Motor neuron (in vitro differentiated cells): ENCODE data around the gene TNRC6C. TPM values are rescaled to one million over a fixed set of nuclear protein-coding genes. Genes with fewer than 3 reads are reported as not detected.

Experiments
- ATAC-seq, 8 experiments: fragments of 200-7000 bp; cut with Tn5 transposase; replicated peaks in 6 of 8; 2 replicates each; pipeline ENCODE4 v1.8.0; 2021; ENCODE audit warnings: mild to moderate bottlenecking in 8 of 8, moderate library complexity in 8 of 8
- H3K27ac ChIP-seq, 2 donors: fragments of 250-450 bp; sonication (Bioruptor Pico); 2 replicates each; pipeline ENCODE4 v1.9.0; 2021; ENCODE audit warnings: antibody characterized with exemption in 2 of 2, mild to moderate bottlenecking in 2 of 2, moderate library complexity in 1 of 2
- H3K4me1 ChIP-seq, 2 donors: fragments of 250-450 bp; sonication (Bioruptor Pico); replicated peaks in 1 of 2; 2 replicates each; pipeline ENCODE4 v1.6.1; 2021; ENCODE audit warnings: antibody characterized with exemption in 2 of 2, mild to moderate bottlenecking in 2 of 2, moderate library complexity in 1 of 2
- H3K4me3 ChIP-seq, 5 donors: fragments of 250-450 bp; sonication (Bioruptor Pico); 2 replicates each; pipeline ENCODE4 v1.9.0; 2021; ENCODE audit warnings: antibody characterized with exemption in 5 of 5, mild to moderate bottlenecking in 5 of 5, moderate library complexity in 4 of 5
- WGBS, 10 experiments: fragments of 450-650 bp; shearing (Covaris generic); methylation state at CpG; one replicate each; pipeline ENCODE4 v1.0.0; 2022; 5-methylcytosine and 5-hydroxymethylcytosine counted together
- in situ Hi-C, 9 experiments: fragments of 400-800 bp; cut with MboI; loops; one replicate each; pipeline ENCODE4 v1.15.0; 2021; ENCODE audit warnings: low sequenced_read_pairs in 9 of 9, low pct_unique_long_range_greater_than_20kb in 2 of 9; ENCODE audit not compliant: unreplicated experiment in 9 of 9
- total RNA-seq, 8 experiments: library from RNA; unstranded; fragments of 300-600 nt; gene quantifications; 2 replicates each; pipeline versions ENCODE4 v1.2.3 to v1.2.4, GENCODE V29; 2022

The TNRC6C gene
- total RNA-seq, 8 experiments from 2014 or later: 5.6 to 20.6 (median 16.1) TPM

- Histone ChIP-seq H3K4me1 (peaks cover 4 to 5% of the 10 kb centered on the region in 2 donors), H3K27ac (no peak overlapping the region), H3K4me3 (no peak overlapping the region)
- in situ Hi-C loops: no loop called here
- 0 to 100% (median 81%) methylated on average over 1 to 7 of the region's 7 CpGs; no CpG with 5 or more reads in 4 of the 10 experiments for WGBS, 10 experiments
- ATAC-seq: no peak
These were observed 17.5 kb upstream of the TNRC6C start for GRCh38 chr17:77941004-77941403.

DNA sequence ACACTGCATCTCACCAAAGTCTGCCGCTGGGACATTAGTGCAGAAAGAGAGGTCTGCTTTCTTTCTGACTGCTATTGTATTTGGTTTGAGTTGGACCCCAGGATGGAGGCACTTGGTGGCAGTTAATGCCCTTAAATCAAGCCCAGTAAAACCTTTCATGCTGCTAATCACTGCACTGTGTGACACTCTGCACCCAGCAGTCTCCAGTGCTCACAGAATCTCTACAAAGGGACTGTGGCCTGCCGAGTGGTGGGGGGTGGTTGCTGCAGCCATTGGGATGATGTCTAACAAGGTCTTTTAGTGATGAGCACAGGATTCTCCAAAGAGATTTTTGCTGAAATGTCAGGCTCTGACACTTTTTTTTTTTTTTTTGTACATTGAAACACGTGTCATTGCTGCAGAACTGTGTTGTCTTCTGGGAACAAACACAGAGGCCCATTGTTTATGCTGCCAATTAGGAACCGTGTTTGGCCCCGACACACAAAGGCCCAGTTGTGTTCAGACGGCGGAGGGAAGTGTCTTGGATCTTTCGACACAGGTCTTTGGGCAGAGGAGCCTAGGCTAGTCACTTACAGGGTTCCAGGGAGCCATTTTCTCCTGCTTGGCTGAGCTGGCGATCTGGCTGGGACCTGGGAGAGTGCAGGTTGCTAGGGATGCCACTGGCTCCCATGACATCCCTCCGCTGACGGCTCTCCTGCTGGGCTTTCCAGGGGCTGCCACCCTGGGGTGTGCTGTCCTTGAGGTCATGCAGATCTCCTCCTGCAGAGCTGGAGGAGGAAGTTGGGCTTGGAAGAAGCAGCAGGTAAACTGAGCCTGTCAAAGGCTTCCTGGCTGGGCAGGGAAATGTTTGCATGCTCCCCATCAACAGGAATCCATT, 16.2 kb upstream of the TNRC6C start:
- Histone ChIP-seq H3K4me3 (no peak overlapping the region), H3K27ac (no peak overlapping the region), H3K4me1 (peaks cover 4 to 5% of the 10 kb centered on the region in 2 donors)
- peak in 5 of 8 experiments; percentile 74 to 89 (median 80) for ATAC-seq
- WGBS, 10 experiments: 0 to 87% (median 51%) methylated on average over 1 to 8 of the region's 11 CpGs; no CpG with 5 or more reads in 4 of the 10 experiments
- in situ Hi-C loops: no loop called here

GRCh38 chr17:77943971-77944370, 14.5 kb upstream of the TNRC6C start:
- no peak overlapping the region for H3K27ac ChIP-seq
- 27 to 100% (median 65%) methylated on average over 1 to 4 of the region's 5 CpGs; no CpG with 5 or more reads in 2 of the 10 experiments for WGBS, 10 experiments

DNA sequence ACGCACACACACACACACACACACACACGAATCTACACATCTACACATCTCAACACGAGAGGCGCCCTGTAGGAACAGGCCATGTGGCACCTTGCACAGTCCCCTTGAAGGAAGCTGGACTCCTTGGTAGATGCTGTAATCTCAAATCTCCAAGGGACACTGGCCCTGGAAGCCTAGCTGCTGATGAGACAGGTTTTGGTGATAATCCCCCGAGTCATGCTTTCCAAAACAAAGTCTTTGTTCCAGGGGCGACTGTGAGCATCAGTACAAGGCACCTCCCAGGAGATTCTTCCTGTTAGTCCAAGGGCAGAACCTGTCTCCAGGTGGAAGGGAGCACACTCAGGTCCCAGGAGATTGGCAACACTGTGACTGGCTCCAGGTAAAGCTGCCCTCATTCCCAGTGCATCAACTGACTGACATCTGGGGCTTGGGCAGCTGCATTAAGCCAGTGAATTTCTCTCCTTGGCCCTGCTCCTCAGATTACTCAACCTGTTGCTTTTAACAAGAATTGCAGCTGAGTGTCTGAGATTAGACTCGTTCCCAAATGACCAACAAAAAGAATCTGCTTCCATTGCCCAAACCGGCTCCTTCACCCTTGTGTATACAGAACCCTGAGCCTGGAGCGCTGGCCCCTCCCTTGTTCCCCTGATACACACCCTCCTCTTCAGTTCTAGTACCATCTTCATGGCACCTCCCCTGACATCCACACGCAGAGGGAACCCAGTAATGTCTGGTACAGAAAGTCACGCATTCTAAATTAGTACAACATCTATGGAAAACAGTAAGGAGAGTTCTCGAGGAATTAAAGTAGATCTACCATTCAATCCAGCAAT, 13.9 kb upstream of the TNRC6C start:
- Histone ChIP-seq H3K4me1 (peaks cover 4 to 5% of the 10 kb centered on the region in 2 donors), H3K4me3 (no peak overlapping the region), H3K27ac (no peak overlapping the region)
- 52 to 100% (median 72%) methylated on average over 1 to 8 of the region's 12 CpGs; no CpG with 5 or more reads in 2 of the 10 experiments for WGBS, 10 experiments
- in situ Hi-C loops: no loop called here
- ATAC-seq: no peak

More at GRCh38 chr17:77943971-77944370, 14.5 kb upstream of the TNRC6C start:
- in situ Hi-C loops: no loop called here
- no peak for ATAC-seq
- Histone ChIP-seq H3K4me1 (peaks cover 4 to 5% of the 10 kb centered on the region in 2 donors), H3K4me3 (no peak overlapping the region)

GRCh38 chr17:77946900-77947645, 11.4 kb upstream of the TNRC6C start:
- peaks cover 0 to 4% of the 10 kb centered on the region in 2 donors for H3K4me1 ChIP-seq
- 29 to 100% (median 78%) methylated on average over 1 to 6 of the region's 6 CpGs; no CpG with 5 or more reads in 1 of the 10 experiments for WGBS, 10 experiments
- H3K4me3 ChIP-seq: no peak overlapping the region
- in situ Hi-C loops: no loop called here
- H3K27ac ChIP-seq: no peak overlapping the region
- no peak for ATAC-seq

DNA sequence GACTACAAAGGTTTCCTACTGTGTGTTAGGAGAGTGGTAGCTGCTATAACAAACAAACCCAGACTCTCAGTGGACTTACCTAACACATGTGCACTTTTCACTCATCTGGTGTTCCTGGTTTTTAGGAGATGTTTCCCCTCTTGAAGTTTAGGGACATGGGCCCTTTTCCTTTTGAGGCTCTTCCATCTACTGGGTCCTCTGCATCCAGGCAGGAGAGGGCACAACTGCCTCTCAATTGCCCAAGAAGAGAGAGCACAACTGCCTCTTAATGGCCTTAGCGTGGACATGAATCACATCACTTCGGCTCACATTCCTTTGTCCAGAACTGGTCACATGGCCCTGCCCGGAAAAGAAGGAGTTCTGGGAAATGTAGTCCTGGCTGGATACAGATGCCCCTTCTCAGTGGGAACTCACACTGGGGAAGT, 9.8 kb upstream of the TNRC6C start:
- in situ Hi-C loops: no loop called here
- no peak overlapping the region for H3K27ac ChIP-seq
- WGBS, 10 experiments: 0 to 100% (median 17%) methylated on average over 1 to 3 of the region's 3 CpGs; no CpG with 5 or more reads in 3 of the 10 experiments
- peak; percentile 67 to 95 (median 86) for ATAC-seq
- no peaks in the 10 kb centered on the region for H3K4me1 ChIP-seq
- H3K4me3 ChIP-seq: no peak overlapping the region

DNA sequence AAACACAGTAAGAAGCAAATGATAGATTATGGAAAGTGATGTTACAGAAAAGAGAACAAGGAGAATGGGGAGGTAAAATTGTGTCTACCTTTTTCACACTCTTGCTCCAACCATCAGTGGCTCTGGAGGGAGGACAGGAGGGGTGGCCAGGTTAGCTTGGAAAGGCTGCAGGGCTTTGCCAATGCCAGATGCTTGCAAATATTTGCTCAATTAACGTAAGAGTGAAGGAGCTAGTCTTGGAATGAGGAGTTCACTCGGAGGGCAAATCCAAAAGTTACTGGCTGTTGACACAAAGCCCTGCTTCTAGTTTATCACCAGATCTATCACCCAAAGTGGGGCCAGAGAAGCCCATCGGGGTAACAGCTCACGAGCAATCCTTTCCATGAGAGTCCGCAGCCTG, 7.4 kb upstream of the TNRC6C start:
- no peak overlapping the region for H3K4me3 ChIP-seq
- ATAC-seq: no peak
- in situ Hi-C loops: loop anchor here in 2 of 9 experiments (25.0 kb wide), 1 partner anchor 414 kb away; no protein-coding TSS in a partner anchor
- H3K4me1 ChIP-seq: no peaks in the 10 kb centered on the region
- H3K27ac ChIP-seq: no peak overlapping the region
- WGBS, 10 experiments: 14 to 75% (median 40%) methylated on average over 1 to 5 of the region's 5 CpGs; no CpG with 5 or more reads in 2 of the 10 experiments

DNA sequence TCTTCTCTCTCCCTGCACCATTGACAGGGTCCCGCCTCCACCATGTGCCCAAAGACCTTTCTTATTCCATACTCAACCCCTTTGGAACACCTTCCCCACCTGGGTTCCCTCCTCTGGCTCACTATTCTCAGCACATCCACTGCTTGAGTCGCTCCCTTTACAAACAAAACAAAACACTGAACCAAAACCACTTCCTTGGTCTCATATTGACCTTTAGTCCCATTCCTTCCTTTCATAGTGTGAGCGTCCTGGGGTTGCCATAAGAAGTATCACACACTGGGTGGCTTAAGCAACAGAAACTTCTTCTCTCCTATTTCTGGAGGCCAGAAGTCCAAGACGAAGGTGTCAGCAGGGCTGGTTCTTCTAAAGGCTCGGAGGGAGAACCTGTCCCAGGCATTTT, 6.1 kb upstream of the TNRC6C start:
- WGBS, 10 experiments: 50 to 82% (median 78%) methylated on average over 2 to 4 of the region's 5 CpGs; no CpG with 5 or more reads in 3 of the 10 experiments
- Histone ChIP-seq H3K4me3 (no peak overlapping the region), H3K27ac (no peak overlapping the region), H3K4me1 (peaks cover 5 to 6% of the 10 kb centered on the region in 2 donors)
- no peak for ATAC-seq
- in situ Hi-C loops: loop anchor here in 2 of 9 experiments (25.0 kb wide), 1 partner anchor 415 kb away; no protein-coding TSS in a partner anchor

DNA sequence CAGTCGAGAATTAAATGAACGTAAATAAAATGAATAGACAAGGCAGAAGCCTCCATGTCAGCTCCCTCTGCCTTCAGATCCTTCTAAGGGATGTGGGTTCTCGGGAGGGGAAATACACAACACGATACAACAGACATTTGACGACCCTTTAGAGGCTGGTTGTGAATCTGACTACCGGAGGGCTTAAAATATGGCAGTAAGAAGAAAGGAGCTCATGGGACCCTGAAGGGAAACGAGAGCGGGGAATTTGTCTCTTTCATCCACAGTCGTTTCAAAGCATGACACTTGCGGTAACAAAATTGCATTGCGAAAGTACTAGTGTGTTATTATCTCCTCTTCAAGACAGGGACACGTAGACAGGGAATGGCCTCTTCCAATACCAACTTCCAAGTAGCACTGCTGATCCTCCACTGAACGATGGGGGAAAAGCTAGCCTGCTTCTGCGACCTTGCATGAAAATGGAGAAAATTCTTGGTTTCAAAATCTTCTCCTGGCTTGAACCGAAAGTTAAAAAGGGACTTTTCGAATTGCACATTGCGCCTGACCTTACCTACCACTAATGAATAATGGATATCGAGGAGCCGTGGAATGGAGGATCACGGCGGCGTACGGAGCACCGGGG, 1.2 kb upstream of the TNRC6C start:
- Histone ChIP-seq H3K4me1 (peaks cover 15 to 28% of the 10 kb centered on the region in 2 donors), H3K4me3 (peak overlapping the region; percentile 61 to 97 (median 87)), H3K27ac (peak overlapping the region; percentile 61 to 66)
- in situ Hi-C loops: loop anchor here in 2 of 9 experiments (25.0 kb wide), 1 partner anchor 420 kb away; no protein-coding TSS in a partner anchor
- no peak for ATAC-seq
- WGBS, 10 experiments: 23 to 100% (median 39%) methylated on average over 1 to 16 of the region's 24 CpGs; no CpG with 5 or more reads in 1 of the 10 experiments

- ATAC-seq: no peak
- in situ Hi-C loops: loop anchor here in 2 of 9 experiments (25.0 kb wide), 1 partner anchor 421 kb away; no protein-coding TSS in a partner anchor
- H3K4me3 ChIP-seq: peak overlapping the region; percentile 67 to 97 (median 89)
- WGBS, 10 experiments: no CpG with 5 or more reads among the region's 79 CpGs
- peaks cover 28 to 42% of the 10 kb centered on the region in 2 donors for H3K4me1 ChIP-seq
- peak overlapping the region; percentile 80 to 90 for H3K27ac ChIP-seq
These were observed 218 bp downstream of the TNRC6C start for GRCh38 chr17:77958716-77959125.

GRCh38 chr17:77959126-77959925, 823 bp downstream of the TNRC6C start:
- ATAC-seq: no peak
- peak overlapping the region; percentile 67 to 97 (median 89) for H3K4me3 ChIP-seq
- 0 to 27% (median 2%) methylated on average over 2 to 19 of the region's 92 CpGs; no CpG with 5 or more reads in 3 of the 10 experiments for WGBS, 10 experiments
- H3K27ac ChIP-seq: peak overlapping the region; percentile 80 to 90
- in situ Hi-C loops: loop anchor here in 2 of 9 experiments (25.0 kb wide), 1 partner anchor 422 kb away; no protein-coding TSS in a partner anchor
- peaks cover 34 to 48% of the 10 kb centered on the region in 2 donors for H3K4me1 ChIP-seq
